SH-SY5Y (cell line): ENCODE results near the gene ZNF185.

ENCODE experiments used
- GATA2 ChIP-seq: IDR thresholded peaks from 2 replicates; pipeline ENCODE4 v1.6.1; 2011; ENCODE audit warnings: mild to moderate bottlenecking, low read depth, low read length
- GATA3 ChIP-seq: IDR thresholded peaks from 2 replicates; pipeline ENCODE4 v1.6.1; 2011; ENCODE audit warnings: low read depth, mild to moderate bottlenecking, low read length, moderate library complexity

- TF ChIP-seq GATA3 = no peak
- no peak for TF ChIP-seq GATA2
Measured at GRCh38 chrX:152899111-152899873, 1.4 kb downstream of the ZNF185 start.
